ENCODE measurements around the gene ATG9B.

Gene ATG9B

DNA sequence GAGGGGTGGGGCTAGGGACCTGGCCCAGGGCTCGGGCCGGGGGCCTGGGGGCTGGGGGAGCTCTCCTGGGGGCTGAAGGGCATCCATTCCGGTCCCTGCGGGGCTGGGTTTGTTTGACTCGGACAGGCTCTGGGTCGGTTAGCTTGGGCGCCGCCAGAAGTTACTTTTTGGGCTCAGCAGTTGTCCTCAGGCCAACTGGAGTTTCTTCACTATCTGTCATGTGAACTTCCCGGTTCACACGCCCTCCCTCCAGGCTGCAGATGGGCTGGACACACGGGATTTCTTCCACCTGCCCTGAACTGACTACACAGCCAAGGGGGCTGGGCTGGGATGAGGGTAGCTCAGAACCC is 38.9 kb upstream of the ATG9B start:
- Histone ChIP-seq H3K27me3 (ENCODE audit: low read depth, low read length) (no peaks in the 10 kb centered on the region), H3K27ac (ENCODE audit: low read length) (no peak overlapping the region), H3K36me3 (ENCODE audit: control insufficient read depth in 1 of 2, insufficient read depth in 2 of 2, low read length in 2 of 2) (peaks cover 26 to 39% of the 10 kb centered on the region in 2 donors), H3K4me1 (ENCODE audit: control insufficient read depth in 1 of 2, insufficient read depth in 2 of 2, low read length in 2 of 2) (peaks cover 20 to 39% of the 10 kb centered on the region in 2 donors), H3K9me3 (ENCODE audit: control insufficient read depth in 1 of 2, low read length in 2 of 2) (no peaks in the 10 kb centered on the region), H3K4me3 (ENCODE audit: low read depth in 1 of 2, low read length in 2 of 2) (no peak overlapping the region)

DNA sequence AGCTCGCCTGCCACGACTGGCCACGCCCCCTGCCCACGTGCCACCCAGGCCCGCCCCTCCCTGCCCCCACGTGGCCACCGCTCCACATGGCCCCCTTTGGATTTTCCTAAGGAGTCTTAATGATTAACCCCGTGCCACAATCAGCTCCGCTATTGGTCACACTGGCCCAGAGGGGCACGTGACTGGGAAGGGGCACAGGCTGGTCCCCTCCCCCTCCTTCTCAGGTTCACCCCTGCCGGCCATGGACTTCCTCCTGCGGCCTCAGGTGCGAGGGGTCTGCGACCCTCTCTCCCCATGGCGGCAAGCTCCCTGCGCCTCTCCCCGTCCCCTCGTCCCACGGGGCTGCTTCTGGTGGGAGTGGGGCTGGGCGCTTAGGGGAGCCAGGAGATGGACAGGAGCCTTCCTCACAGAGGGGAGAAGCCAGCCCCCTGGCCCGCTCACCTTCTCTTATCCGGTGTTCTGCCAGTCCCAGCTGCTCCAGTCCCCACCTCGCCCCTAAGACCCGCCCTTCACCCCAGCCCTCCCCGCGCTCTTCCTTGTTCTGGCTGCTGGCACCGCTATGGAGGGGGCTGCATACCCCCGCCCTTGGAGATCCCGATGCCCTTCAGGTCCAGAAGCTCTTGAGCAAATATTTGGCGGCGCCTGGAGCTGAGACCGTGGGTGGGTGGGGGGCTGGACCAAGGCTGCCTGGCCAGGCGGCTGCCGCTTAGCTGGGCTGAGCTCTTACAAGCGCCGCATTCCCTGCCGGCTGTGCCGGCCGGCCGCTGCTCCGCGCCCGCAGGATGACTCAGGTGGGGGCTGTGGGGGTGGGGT is 38.3 kb upstream of the ATG9B start:
- H3K9me3 ChIP-seq (ENCODE audit: control insufficient read depth in 1 of 2, low read length in 2 of 2) = no peaks in the 10 kb centered on the region
- H3K27ac ChIP-seq (ENCODE audit: low read length) = peak overlapping the region; percentile 45
- peaks cover 20 to 40% of the 10 kb centered on the region in 2 donors for H3K4me1 ChIP-seq (ENCODE audit: control insufficient read depth in 1 of 2, insufficient read depth in 2 of 2, low read length in 2 of 2)
- peak overlapping the region; percentile 44 to 45 for H3K4me3 ChIP-seq (ENCODE audit: low read depth in 1 of 2, low read length in 2 of 2)
- H3K27me3 ChIP-seq (ENCODE audit: low read depth, low read length) = no peaks in the 10 kb centered on the region
- H3K36me3 ChIP-seq (ENCODE audit: control insufficient read depth in 1 of 2, insufficient read depth in 2 of 2, low read length in 2 of 2) = peaks cover 20 to 33% of the 10 kb centered on the region in 2 donors

- Histone ChIP-seq H3K27ac (ENCODE audit: low read length) (no peak overlapping the region), H3K27me3 (ENCODE audit: low read depth, low read length) (no peaks in the 10 kb centered on the region), H3K4me1 (ENCODE audit: control insufficient read depth in 1 of 2, insufficient read depth in 2 of 2, low read length in 2 of 2) (peaks cover 22 to 44% of the 10 kb centered on the region in 2 donors), H3K9me3 (ENCODE audit: control insufficient read depth in 1 of 2, low read length in 2 of 2) (no peaks in the 10 kb centered on the region), H3K4me3 (ENCODE audit: low read depth in 1 of 2, low read length in 2 of 2) (peak overlapping the region in 1 of 2 donors; percentile 92), H3K36me3 (ENCODE audit: control insufficient read depth in 1 of 2, insufficient read depth in 2 of 2, low read length in 2 of 2) (peaks cover 15 to 28% of the 10 kb centered on the region in 2 donors)
Observed at GRCh38 chr7:151062111-151062398, 37.8 kb upstream of the ATG9B start.

- Histone ChIP-seq H3K4me1 (ENCODE audit: control insufficient read depth in 1 of 2, insufficient read depth in 2 of 2, low read length in 2 of 2) (peaks cover 23 to 49% of the 10 kb centered on the region in 2 donors), H3K4me3 (ENCODE audit: low read depth in 1 of 2, low read length in 2 of 2) (peak overlapping the region; percentile 92 to 93), H3K36me3 (ENCODE audit: control insufficient read depth in 1 of 2, insufficient read depth in 2 of 2, low read length in 2 of 2) (peaks cover 15 to 22% of the 10 kb centered on the region in 2 donors), H3K9me3 (ENCODE audit: control insufficient read depth in 1 of 2, low read length in 2 of 2) (no peaks in the 10 kb centered on the region), H3K27ac (ENCODE audit: low read length) (no peak overlapping the region), H3K27me3 (ENCODE audit: low read depth, low read length) (no peaks in the 10 kb centered on the region)
Observed at GRCh38 chr7:151061213-151062110, 37.2 kb upstream of the ATG9B start.

DNA sequence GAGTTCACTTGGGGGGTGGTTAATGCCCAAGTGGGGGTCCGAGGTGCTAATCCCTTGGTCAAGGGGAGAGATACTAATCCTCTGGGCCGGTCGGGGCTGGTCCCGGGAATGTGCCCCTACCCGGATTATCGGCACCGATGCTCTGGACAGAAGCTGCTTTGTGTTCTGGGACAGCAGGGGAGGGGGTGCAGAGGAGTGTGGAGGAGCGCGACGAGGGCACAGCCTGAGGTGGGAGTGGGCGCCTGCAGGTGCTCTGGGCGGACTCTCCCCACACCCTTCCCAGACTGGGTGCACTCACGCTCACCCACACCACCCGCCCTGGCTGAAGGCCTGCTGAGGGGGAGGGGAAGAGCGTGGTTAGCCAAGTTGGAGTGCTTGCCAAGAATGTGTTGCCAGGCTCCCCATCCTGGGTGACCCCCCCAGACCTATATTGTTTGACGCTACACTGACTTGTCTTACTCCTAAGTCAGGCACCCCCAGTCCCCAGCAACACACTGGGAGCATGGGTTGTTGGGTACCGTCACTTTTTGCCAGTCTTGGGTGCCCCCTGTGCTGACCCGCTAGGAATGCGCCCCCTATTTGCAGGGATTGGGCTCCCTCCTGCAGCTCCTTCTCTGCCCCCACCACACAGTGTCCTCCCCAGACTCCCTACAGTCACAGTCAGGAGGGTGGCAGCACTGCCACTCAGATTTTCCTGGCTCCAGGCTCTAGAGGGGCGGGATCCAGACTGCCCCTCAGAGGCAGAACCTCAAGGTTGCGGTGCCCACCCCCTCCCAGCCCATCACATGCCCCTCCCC is 36.3 kb upstream of the ATG9B start:
- Histone ChIP-seq H3K4me1 (ENCODE audit: control insufficient read depth in 1 of 2, insufficient read depth in 2 of 2, low read length in 2 of 2) (peaks cover 23 to 49% of the 10 kb centered on the region in 2 donors), H3K9me3 (ENCODE audit: control insufficient read depth in 1 of 2, low read length in 2 of 2) (no peaks in the 10 kb centered on the region), H3K27me3 (ENCODE audit: low read depth, low read length) (no peaks in the 10 kb centered on the region), H3K27ac (ENCODE audit: low read length) (peak overlapping the region; percentile 51), H3K36me3 (ENCODE audit: control insufficient read depth in 1 of 2, insufficient read depth in 2 of 2, low read length in 2 of 2) (peaks cover 12 to 13% of the 10 kb centered on the region in 2 donors), H3K4me3 (ENCODE audit: low read depth in 1 of 2, low read length in 2 of 2) (peak overlapping the region; percentile 92 to 93)

GRCh38 chr7:151060113-151060415 is 35.8 kb upstream of the ATG9B start:
- H3K27me3 ChIP-seq (ENCODE audit: low read depth, low read length) = no peaks in the 10 kb centered on the region
- H3K27ac ChIP-seq (ENCODE audit: low read length) = peak overlapping the region; percentile 51
- no peaks in the 10 kb centered on the region for H3K9me3 ChIP-seq (ENCODE audit: control insufficient read depth in 1 of 2, low read length in 2 of 2)
- peaks cover 23 to 49% of the 10 kb centered on the region in 2 donors for H3K4me1 ChIP-seq (ENCODE audit: control insufficient read depth in 1 of 2, insufficient read depth in 2 of 2, low read length in 2 of 2)
- peaks cover 7 to 8% of the 10 kb centered on the region in 2 donors for H3K36me3 ChIP-seq (ENCODE audit: control insufficient read depth in 1 of 2, insufficient read depth in 2 of 2, low read length in 2 of 2)
- peak overlapping the region; percentile 92 to 93 for H3K4me3 ChIP-seq (ENCODE audit: low read depth in 1 of 2, low read length in 2 of 2)

DNA sequence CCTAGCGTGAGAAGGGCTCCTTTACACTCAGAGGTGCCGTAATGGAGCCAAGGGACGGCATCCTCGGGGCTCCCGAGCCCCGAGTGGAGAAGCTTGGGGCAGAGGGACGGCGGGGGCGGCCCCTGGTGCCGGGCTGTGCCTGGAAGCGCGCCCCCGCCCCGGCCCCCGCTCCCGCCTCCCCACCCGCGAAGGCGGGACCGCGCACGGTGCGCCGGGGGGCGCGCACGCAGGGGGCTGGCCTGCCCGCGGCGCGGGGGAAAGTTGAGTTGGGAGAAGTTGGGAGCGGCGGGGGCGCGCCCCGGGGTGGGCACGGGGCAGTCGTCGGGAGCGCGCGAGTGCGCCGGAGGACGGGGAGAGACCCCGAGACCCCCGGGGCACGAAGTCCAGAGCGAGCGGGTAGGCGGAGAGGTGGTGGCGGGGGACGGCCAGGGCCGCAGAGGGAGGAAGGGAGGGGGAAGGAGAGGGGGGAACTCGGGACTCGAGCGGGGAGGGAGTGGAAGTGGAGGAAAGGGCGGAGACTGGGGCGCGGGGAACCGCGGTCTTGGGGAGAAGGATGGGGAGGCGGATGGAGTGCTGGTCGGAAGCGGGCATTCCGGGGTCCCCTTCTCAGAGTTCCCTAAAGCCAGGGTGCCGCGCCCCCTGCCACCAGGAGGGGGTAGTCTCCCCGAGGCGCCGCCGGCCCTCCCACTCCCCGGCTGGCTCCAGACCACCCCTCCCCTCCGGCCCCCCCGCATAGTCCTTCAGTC is 35.2 kb upstream of the ATG9B start, which contains the start of gene SLC4A2:
Gene SLC4A2, plus strand, starts transcription at position 223 of the 746 bp plus-strand sequence. CDS start 2,399 bp downstream, outside the sequence.
- peaks cover 23 to 49% of the 10 kb centered on the region in 2 donors for H3K4me1 ChIP-seq (ENCODE audit: control insufficient read depth in 1 of 2, insufficient read depth in 2 of 2, low read length in 2 of 2)

GRCh38 chr7:151058781-151059366 is 34.6 kb upstream of the ATG9B start:
- Histone ChIP-seq H3K36me3 (ENCODE audit: control insufficient read depth in 1 of 2, insufficient read depth in 2 of 2, low read length in 2 of 2) (peaks cover 0 to 3% of the 10 kb centered on the region in 2 donors), H3K27ac (ENCODE audit: low read length) (peak overlapping the region; percentile 99), H3K9me3 (ENCODE audit: control insufficient read depth in 1 of 2, low read length in 2 of 2) (no peaks in the 10 kb centered on the region), H3K4me3 (ENCODE audit: low read depth in 1 of 2, low read length in 2 of 2) (peak overlapping the region; percentile 92 to 93), H3K4me1 (ENCODE audit: control insufficient read depth in 1 of 2, insufficient read depth in 2 of 2, low read length in 2 of 2) (peaks cover 23 to 49% of the 10 kb centered on the region in 2 donors), H3K27me3 (ENCODE audit: low read depth, low read length) (no peaks in the 10 kb centered on the region)

More for the DNA sequence above, 35.2 kb upstream of the ATG9B start, which contains the start of gene SLC4A2:
- H3K9me3 ChIP-seq (ENCODE audit: control insufficient read depth in 1 of 2, low read length in 2 of 2) = no peaks in the 10 kb centered on the region
- H3K36me3 ChIP-seq (ENCODE audit: control insufficient read depth in 1 of 2, insufficient read depth in 2 of 2, low read length in 2 of 2) = peaks cover 1 to 2% of the 10 kb centered on the region in 2 donors
- peak within 1 kb of the TSS; percentile 92 to 93 for H3K4me3 ChIP-seq (ENCODE audit: low read depth in 1 of 2, low read length in 2 of 2)
- H3K27ac ChIP-seq (ENCODE audit: low read length) = peak within 1 kb of the TSS; percentile 99
- no peaks in the 10 kb centered on the region for H3K27me3 ChIP-seq (ENCODE audit: low read depth, low read length)

GRCh38 chr7:151057989-151058780 is 33.9 kb upstream of the ATG9B start:
- Histone ChIP-seq H3K4me3 (ENCODE audit: low read depth in 1 of 2, low read length in 2 of 2) (peak overlapping the region; percentile 92 to 93), H3K27me3 (ENCODE audit: low read depth, low read length) (no peaks in the 10 kb centered on the region), H3K36me3 (ENCODE audit: control insufficient read depth in 1 of 2, insufficient read depth in 2 of 2, low read length in 2 of 2) (peaks cover 0 to 6% of the 10 kb centered on the region in 2 donors), H3K9me3 (ENCODE audit: control insufficient read depth in 1 of 2, low read length in 2 of 2) (no peaks in the 10 kb centered on the region), H3K27ac (ENCODE audit: low read length) (peak overlapping the region; percentile 99), H3K4me1 (ENCODE audit: control insufficient read depth in 1 of 2, insufficient read depth in 2 of 2, low read length in 2 of 2) (peaks cover 23 to 49% of the 10 kb centered on the region in 2 donors)
